K562 (cell line): ENCODE data around the gene B4GALNT2. TPM values are rescaled to one million over a fixed set of nuclear protein-coding genes. Genes with fewer than 3 reads are reported as not detected.
A peak's percentile ranks its signal among the peaks of the same experiment; 100 is the strongest.

ENCODE experiments used
- ATAC-seq: fragments of 200-7000 bp; cut with Tn5 transposase; 3 replicates; pipeline ENCODE4 v1.9.1; 2020; ENCODE audit warnings: moderate library complexity
- BruUV-seq: library from RNA; stranded (reverse); fragments of 400-500 nt; replicated peaks from 2 replicates; lab custom pipeline; 2021; lab: Mats Ljungman, UMichigan
- CTCF ChIA-PET: fragments of 300-600 bp; formaldehyde crosslinking; extraction: SDS; loops from one replicate; lab custom pipeline; 2021; ENCODE audit warnings: low intra/inter-chr PET ratio; lab: Yijun Ruan, JAX
- POLR2A ChIA-PET: fragments of 300-600, 350-650 bp; sonication (Branson Sonifier 250); formaldehyde crosslinking; extraction: SDS; loops from one replicate; lab custom pipeline; 2021; ENCODE audit warnings: antibody characterized with exemption, inconsistent platforms; lab: Yijun Ruan, JAX
- DNase-seq, 4 experiments: peaks; one replicate each; pipeline versions ENCODE4 v3.0.0 to v3.0.0-alpha.2; 2011 to 2018; ENCODE audit warnings: low spot score in 3 of 4, mixed read lengths in 3 of 4; ENCODE audit errors: extremely low read depth in 1 of 4
- FAIRE-seq: peaks from 2 replicates; lab custom pipeline; 2011; peaks lifted over from hg19 to GRCh38; lab: Jason Lieb, UNC
- H2AFZ ChIP-seq: 2 replicates; pipeline ENCODE4 v1.6.0; 2011; ENCODE audit warnings: low read depth, low read length, control low read depth, inconsistent platforms
- H3K27ac ChIP-seq: fragments of 200-600 bp; 3 replicates; pipeline ENCODE4 v1.8.0; 2011; ENCODE audit warnings: low read depth, mild to moderate bottlenecking, control low read depth, inconsistent platforms, low read length, moderate library complexity, mixed read lengths; ENCODE audit errors: extremely low read depth
- H3K27me3 ChIP-seq, 2 experiments: fragments of 300-600 bp in 1 of 2; 2 replicates in 1 of 2; 3 replicates in 1 of 2; pipeline versions ENCODE4 v1.6.0 to v1.8.0; 2011; ENCODE audit warnings: inconsistent platforms in 2 of 2, low read length in 2 of 2, mild to moderate bottlenecking in 1 of 2, mixed read lengths in 1 of 2, moderate library complexity in 1 of 2; ENCODE audit not compliant: control insufficient read depth in 2 of 2, insufficient read depth in 2 of 2
- H3K36me3 ChIP-seq: fragments of 300-600 bp; 3 replicates; pipeline ENCODE4 v1.8.0; 2011; ENCODE audit warnings: mild to moderate bottlenecking, low read length, inconsistent platforms; ENCODE audit not compliant: control insufficient read depth, insufficient read depth
- H3K4me1 ChIP-seq, 2 experiments: fragments of 200-600 bp in 1 of 2; replicated peaks in 1 of 2; 2 replicates in 1 of 2; 3 replicates in 1 of 2; pipeline versions ENCODE4 v1.5.1 to v1.8.0; 2011; ENCODE audit warnings: inconsistent platforms in 2 of 2, low read length in 2 of 2, mild to moderate bottlenecking in 1 of 2, mixed read lengths in 1 of 2, moderate library complexity in 1 of 2; ENCODE audit not compliant: control insufficient read depth in 2 of 2, insufficient read depth in 2 of 2
- H3K4me2 ChIP-seq: 2 replicates; pipeline ENCODE4 v1.6.1; 2011; ENCODE audit warnings: low read length, control low read depth, inconsistent platforms, mixed read lengths; ENCODE audit not compliant: insufficient read depth
- H3K4me3 ChIP-seq: fragments of 200-600 bp; sonication (generic), shearing (Covaris generic); 2 replicates; pipeline ENCODE4 v1.5.1; 2016; ENCODE audit warnings: control low read depth, inconsistent platforms
- H3K79me2 ChIP-seq: fragments of 200-600 bp; 3 replicates; pipeline ENCODE4 v1.8.0; 2011; ENCODE audit warnings: low read length, inconsistent platforms; ENCODE audit not compliant: control insufficient read depth, insufficient read depth
- H3K9ac ChIP-seq, 2 experiments: 2 replicates each; pipeline versions ENCODE4 v1.6.0 to v1.6.1; 2011; ENCODE audit warnings: low read depth in 2 of 2, low read length in 2 of 2, control low read depth in 1 of 2, inconsistent platforms in 1 of 2, mild to moderate bottlenecking in 1 of 2, mixed read lengths in 1 of 2; ENCODE audit not compliant: insufficient read depth in 1 of 2
- H3K9me1 ChIP-seq: one replicate; pipeline ENCODE4 v1.6.0; 2011; ENCODE audit warnings: inconsistent platforms, mild to moderate bottlenecking, low read length, moderate library complexity; ENCODE audit not compliant: control insufficient read depth, insufficient read depth
- H3K9me3 ChIP-seq: replicated peaks from 2 replicates; pipeline ENCODE4 v1.5.1; 2011; ENCODE audit warnings: low read depth, low read length, inconsistent platforms; ENCODE audit not compliant: control insufficient read depth, insufficient read depth
- H4K20me1 ChIP-seq: replicated peaks from 2 replicates; pipeline ENCODE4 v1.6.1; 2011; ENCODE audit warnings: low read length, inconsistent platforms, mixed read lengths; ENCODE audit not compliant: control insufficient read depth, insufficient read depth
- AFF1 ChIP-seq, 2 experiments: fragments of 450-650 bp; IDR thresholded peaks; 2 replicates each; pipeline ENCODE4 v1.6.1; 2018; ENCODE audit warnings: mild to moderate bottlenecking in 2 of 2, low read depth in 1 of 2; ENCODE audit not compliant: partially characterized antibody in 2 of 2
- ARID1B ChIP-seq: fragments of 450-650 bp; IDR thresholded peaks from 2 replicates; pipeline ENCODE4 v1.6.1; 2016; ENCODE audit warnings: antibody characterized with exemption, mild to moderate bottlenecking, inconsistent platforms
- CEBPB ChIP-seq: fragments of 450-650 bp; IDR thresholded peaks from 2 replicates; pipeline ENCODE4 v1.6.1; 2016; ENCODE audit warnings: missing genetic modification characterization, missing compliant biosample characterization
- CHCHD3 ChIP-seq: fragments of 250-450 bp; sonication (Bioruptor Pico); IDR thresholded peaks from 2 replicates; pipeline ENCODE4 v2.1.2; 2022; ENCODE audit warnings: mild to moderate bottlenecking
- FOXK2 ChIP-seq, 2 experiments: fragments of 450-650 bp; IDR thresholded peaks in 1 of 2; conservative IDR thresholded peaks in 1 of 2; 2 replicates each; pipeline ENCODE4 v1.6.1; 2016; ENCODE audit warnings: low read depth in 2 of 2, mild to moderate bottlenecking in 1 of 2
- MXD1 ChIP-seq: fragments of 250-450 bp; sonication (Bioruptor Pico); IDR thresholded peaks from 2 replicates; pipeline ENCODE4 v1.8.0; 2021; ENCODE audit warnings: borderline replicate concordance, mild to moderate bottlenecking, moderate library complexity; ENCODE audit not compliant: poor library complexity, severe bottlenecking
- NFE2 ChIP-seq: IDR thresholded peaks from 2 replicates; pipeline ENCODE4 v1.6.1; 2014; ENCODE audit warnings: antibody characterized with exemption, low read depth
- SMARCE1 ChIP-seq: fragments of 450-650 bp; IDR thresholded peaks from 2 replicates; pipeline ENCODE4 v1.7.1; 2016; ENCODE audit warnings: mild to moderate bottlenecking
- USF2 ChIP-seq: sonication (generic); formaldehyde crosslinking; IDR thresholded peaks from 2 replicates; pipeline ENCODE4 v1.5.0; 2020; ENCODE audit warnings: missing genetic modification reagents
- ZBTB2 ChIP-seq: fragments of 450-650 bp; IDR thresholded peaks from 2 replicates; pipeline ENCODE4 v1.6.1; 2016; ENCODE audit warnings: antibody characterized with exemption
- WGBS: fragments of 100-300 bp; shearing (Covaris generic); methylation state at CpG from one replicate; pipeline ENCODE4 v1.1.6; 2016; ENCODE audit warnings: low coverage, mixed read lengths; ENCODE audit not compliant: insufficient coverage; ENCODE audit errors: missing lambda C conversion rate; 5-methylcytosine and 5-hydroxymethylcytosine counted together
- in situ Hi-C: fragments of 300-500 bp; cut with MboI; formaldehyde crosslinking; loops from 4 replicates; pipeline ENCODE4 v1.15.0; 2018; ENCODE audit warnings: inconsistent platforms, mixed read lengths
- intact Hi-C: fragments of 100-400 bp; cut with micrococcal nuclease; formaldehyde crosslinking; loops from 2 replicates; pipeline ENCODE4 v1.14.2; 2022
- polyA plus RNA-seq, 8 experiments: library from polyadenylated mRNA; depleted of rRNA in 4 of 8; stranded (reverse) in 5 of 8; unstranded in 3 of 8; fragments of >200 nt; fragmentation: Nextera tagmentation in 2 of 8; fragmentation: Illumina TruSeq in 1 of 8; extraction: Ambion mirVana in 2 of 8; extraction: Trizol in 1 of 8; gene quantifications; 2 replicates each; pipeline versions ENCODE4 v1.2.1 to v1.2.3, GENCODE V29; 2011 to 2014; ENCODE audit warnings: inconsistent platforms in 1 of 8, missing spikeins in 1 of 8
- total RNA-seq, 7 experiments: library from RNA; depleted of rRNA in 6 of 7; stranded (reverse); fragments of >200 nt in 6 of 7; fragmentation: Illumina TruSeq in 2 of 7; extraction: Trizol in 2 of 7; gene quantifications; 2 replicates each; pipeline versions ENCODE4 v1.2.1 to v1.2.3, GENCODE V29; 2011 to 2021; ENCODE audit warnings: low replicate concordance in 1 of 7

Gene B4GALNT2
- total and polyA plus RNA-seq, 9 of the 15 experiments (the other 6 are each of a cell fraction or from before 2014, with no cell fraction given) = not detected

DNA sequence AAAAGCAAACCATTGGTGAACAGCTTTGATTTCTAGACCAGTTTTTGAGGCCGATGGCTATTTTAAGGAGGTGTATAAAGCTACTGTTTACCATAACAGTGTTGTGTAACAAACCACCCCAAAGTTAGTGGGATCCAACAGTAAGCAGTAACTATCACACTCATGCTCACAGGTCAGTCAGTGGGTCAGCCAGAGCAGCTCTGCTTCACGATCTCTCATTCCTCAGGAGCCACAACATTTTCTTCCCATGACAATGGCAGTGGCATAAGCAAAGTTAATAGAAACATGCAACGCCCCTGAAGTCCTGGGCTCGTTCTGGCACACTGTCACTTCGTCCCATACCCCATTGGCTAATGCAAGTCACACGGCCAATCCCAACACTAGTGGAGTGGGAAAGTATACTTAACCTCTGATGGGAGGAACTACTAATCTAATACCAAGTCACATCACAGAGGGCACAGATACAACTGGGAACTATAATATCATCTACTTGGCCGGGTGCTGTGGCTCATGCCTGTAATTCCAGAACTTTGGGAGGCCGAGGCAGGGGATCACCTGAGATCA, 28.0 kb upstream of the B4GALNT2 start:
- CTCF ChIA-PET = no interaction called here
- no peak overlapping the region for H3K9ac ChIP-seq
- H3K79me2 ChIP-seq = no peaks in the 10 kb centered on the region
- no peak overlapping the region for H3K4me3 ChIP-seq
- no peak overlapping the region for H3K4me2 ChIP-seq
- peaks cover 0 to 28% of the 10 kb centered on the region in 2 experiments; a peak in 4 of 5 replicates for H3K4me1 ChIP-seq
- no peaks in the 10 kb centered on the region for H3K9me1 ChIP-seq
- DNase-seq (no peak), FAIRE-seq (no peak), ATAC-seq (no peak)
- 33% methylated on average over 8 of the region's 8 CpGs for WGBS
- H4K20me1 ChIP-seq = no peaks in the 10 kb centered on the region
- H3K36me3 ChIP-seq = no peaks in the 10 kb centered on the region
- no TSS peak for BruUV-seq
- intact Hi-C loops = no loop called here
- TF ChIP-seq SMARCE1 (no peak), NFE2 (no peak), FOXK2 (conservative IDR thresholded peaks at IDR 0.05 in 1 of 2, IDR thresholded peaks at IDR 0.05 in 1 of 2; ENCODE audit: low read depth in 2 of 2) (no peak), ZBTB2 (no peak), AFF1 (IDR thresholded peaks at IDR 0.05; ENCODE audit: low read depth in 1 of 2, partially characterized antibody in 2 of 2) (no peak), CEBPB (tag) (0 out of 2 replicates have a peak, but pooled peaks have one; percentile 10), MXD1 (CRISPR knock-in tag) (no peak), ARID1B (no peak), CHCHD3 (CRISPR knock-in tag) (no peak), USF2 (CRISPR knock-in tag) (peak; percentile 31)
- POLR2A ChIA-PET = interaction anchor here (1.1 kb wide), 1 partner anchor 10 kb away, joined by 3 read pairs; no protein-coding TSS in a partner anchor
- H3K27me3 ChIP-seq = 0 out of 5 replicates have a peak, but pooled peaks cover 0 to 4% of the 10 kb centered on the region in 2 experiments
- no peak overlapping the region for H2AFZ ChIP-seq
- in situ Hi-C loops = no loop called here
- H3K9me3 ChIP-seq = no peaks in the 10 kb centered on the region
- no peak overlapping the region for H3K27ac ChIP-seq
